ENCODE data around the gene COL4A6. TPM values are rescaled to one million over a fixed set of nuclear protein-coding genes. Genes with fewer than 3 reads are reported as not detected.

COL4A6 gene
- total and polyA plus RNA-seq, 4 donors: under 0.01 to 0.09 (median 0.07) TPM; not detected in 1

GRCh38 chrX:108209006-108209554, 229.1 kb downstream of the COL4A6 start:
- no peak overlapping the region for H3K9ac ChIP-seq (ENCODE audit: low read depth in 1 of 2, low read length in 2 of 2)
- no peak for DNase-seq (ENCODE audit: low spot score)
- no peaks in the 10 kb centered on the region for H3K36me3 ChIP-seq (ENCODE audit: control insufficient read depth in 4 of 4, insufficient read depth in 3 of 4, low read depth in 1 of 4, low read length in 3 of 4)
- H3K9me3 ChIP-seq (ENCODE audit: control insufficient read depth in 4 of 4, low read length in 3 of 4): no peaks in the 10 kb centered on the region
- TF ChIP-seq YY1 (IDR thresholded peaks at IDR 0.05) (no peak), ZBTB33 (IDR thresholded peaks at IDR 0.05) (no peak), MAX (IDR thresholded peaks at IDR 0.05) (no peak), CTCF (IDR thresholded peaks at IDR 0.05; ENCODE audit: low read depth, low read length, missing input control) (no peak), SP1 (IDR thresholded peaks at IDR 0.05) (no peak), ATF3 (IDR thresholded peaks at IDR 0.05) (no peak), REST (IDR thresholded peaks at IDR 0.05) (no peak), FOXA1 (IDR thresholded peaks at IDR 0.05) (no peak), EGR1 (IDR thresholded peaks at IDR 0.05; ENCODE audit: low read depth in 2 of 2) (no peak), GABPA (IDR thresholded peaks at IDR 0.05 in 1 of 2, conservative IDR thresholded peaks at IDR 0.05 in 1 of 2) (no peak), FOXA2 (IDR thresholded peaks at IDR 0.05) (no peak), HNF4A (conservative IDR thresholded peaks at IDR 0.05) (no peak)
- no peak overlapping the region for H3K4me3 ChIP-seq (ENCODE audit: low read depth in 1 of 3, low read length in 3 of 3)
- no peak overlapping the region for H3K27ac ChIP-seq (ENCODE audit: low read depth in 1 of 2, low read length in 2 of 2)
- peaks cover 0 to 2% (median 0%) of the 10 kb centered on the region in 4 donors for H3K27me3 ChIP-seq (ENCODE audit: control insufficient read depth in 4 of 4, insufficient read depth in 4 of 4, low read length in 3 of 4)
- H3K4me1 ChIP-seq (ENCODE audit: control insufficient read depth in 4 of 4, insufficient read depth in 4 of 4, low read length in 3 of 4): no peaks in the 10 kb centered on the region
- 92% methylated on average over 3 of the region's 3 CpGs for WGBS

- Histone ChIP-seq H3K9me3 (ENCODE audit: control insufficient read depth in 4 of 4, low read length in 3 of 4) (no peaks in the 10 kb centered on the region), H3K27me3 (ENCODE audit: control insufficient read depth in 4 of 4, insufficient read depth in 4 of 4, low read length in 3 of 4) (no peaks in the 10 kb centered on the region), H3K27ac (ENCODE audit: low read depth in 1 of 2, low read length in 2 of 2) (no peak overlapping the region), H3K9ac (ENCODE audit: low read depth in 1 of 2, low read length in 2 of 2) (no peak overlapping the region), H3K4me1 (ENCODE audit: control insufficient read depth in 4 of 4, insufficient read depth in 4 of 4, low read length in 3 of 4) (no peaks in the 10 kb centered on the region), H3K36me3 (ENCODE audit: control insufficient read depth in 4 of 4, insufficient read depth in 3 of 4, low read depth in 1 of 4, low read length in 3 of 4) (no peaks in the 10 kb centered on the region), H3K4me3 (ENCODE audit: low read depth in 1 of 3, low read length in 3 of 3) (no peak overlapping the region)
- WGBS: 77% methylated on average over 3 of the region's 3 CpGs
- no peak for DNase-seq (ENCODE audit: low spot score)
- TF ChIP-seq NR2F2 (IDR thresholded peaks at IDR 0.05) (no peak), REST (IDR thresholded peaks at IDR 0.05) (no peak), RXRA (IDR thresholded peaks at IDR 0.05) (no peak), ZBTB33 (IDR thresholded peaks at IDR 0.05) (no peak), SP1 (IDR thresholded peaks at IDR 0.05) (no peak), CTCF (IDR thresholded peaks at IDR 0.05; ENCODE audit: low read depth, low read length, missing input control) (no peak), TAF1 (conservative IDR thresholded peaks at IDR 0.05) (no peak), YY1 (IDR thresholded peaks at IDR 0.05) (no peak)
Measured at GRCh38 chrX:108203540-108203939, 234.7 kb downstream of the COL4A6 start.
